OCI-LY1 (cell line): ENCODE results near the gene ITIH1.

Source experiments
- CTCF ChIP-seq: fragments of 200-600 bp; sonication (generic), shearing (Covaris generic); IDR thresholded peaks from 2 replicates; pipeline ENCODE4 v1.5.1; 2017; ENCODE audit warnings: mild to moderate bottlenecking, antibody characterized with exemption, low read length, moderate library complexity, mixed read lengths
- EZH2 ChIP-seq: fragments of 200-600 bp; sonication (generic), shearing (Covaris generic); IDR thresholded peaks from 2 replicates; pipeline ENCODE4 v1.8.0; 2017; ENCODE audit warnings: borderline replicate concordance, mixed run types, mild to moderate bottlenecking, antibody characterized with exemption, low read length, moderate library complexity, mixed read lengths

DNA sequence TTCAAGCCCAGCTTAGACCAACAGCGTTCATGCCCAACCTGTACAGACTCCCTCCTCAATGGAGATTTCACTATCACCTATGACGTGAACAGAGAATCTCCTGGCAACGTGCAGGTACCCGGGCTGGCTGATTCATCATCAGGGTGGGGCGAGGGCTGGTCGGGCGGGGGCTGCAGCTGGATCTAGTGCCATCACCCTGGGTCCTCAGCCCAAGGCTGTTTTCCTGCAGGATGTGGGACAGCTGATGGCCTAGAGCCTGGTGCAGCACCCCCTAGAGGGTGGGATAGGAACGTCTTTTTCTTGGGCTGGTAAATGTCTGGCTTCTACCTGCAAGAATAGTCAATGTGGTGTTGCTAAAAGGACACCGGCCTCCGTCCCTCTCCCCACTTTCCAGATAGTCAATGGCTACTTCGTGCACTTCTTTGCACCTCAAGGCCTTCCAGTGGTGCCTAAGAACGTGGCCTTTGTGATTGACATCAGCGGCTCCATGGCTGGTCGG is 21.6 kb downstream of the ITIH1 start:
- TF ChIP-seq CTCF: peak; percentile 82
- TF ChIP-seq EZH2: no peak
